ENCODE measurements around the gene ANKRD23.

GRCh38 chr2:96789245-96789617, 54.6 kb downstream of the ANKRD23 start:
- TF ChIP-seq FOXM1 (IDR thresholded peaks at IDR 0.05; ENCODE audit: borderline replicate concordance) (no peak), TARDBP (IDR thresholded peaks at IDR 0.05) (no peak), HDGF (IDR thresholded peaks at IDR 0.05; ENCODE audit: borderline replicate concordance) (no peak), FOXA1 (IDR thresholded peaks at IDR 0.05) (no peak), NFRKB (IDR thresholded peaks at IDR 0.05) (no peak), ELF4 (IDR thresholded peaks at IDR 0.05) (no peak), SP1 (IDR thresholded peaks at IDR 0.05) (no peak)

Measured in HEK293T (cell line).